BLaER1 (cell line): ENCODE measurements around the gene ZBTB11.

ENCODE experiments used
- H3K27ac ChIP-seq: shearing (Covaris generic); formaldehyde crosslinking; 2 replicates; pipeline ENCODE4 v1.8.1; 2022
- H3K27me3 ChIP-seq: shearing (Covaris generic); formaldehyde crosslinking; 2 replicates; pipeline ENCODE4 v1.8.1; 2022
- H3K36me3 ChIP-seq: shearing (Covaris generic); formaldehyde crosslinking; 2 replicates; pipeline ENCODE4 v1.8.1; 2022
- H3K4me1 ChIP-seq: shearing (Covaris generic); formaldehyde crosslinking; 2 replicates; pipeline ENCODE4 v1.8.1; 2022
- H3K4me2 ChIP-seq: shearing (Covaris generic); formaldehyde crosslinking; 2 replicates; pipeline ENCODE4 v1.8.1; 2022
- H3K4me3 ChIP-seq: shearing (Covaris generic); formaldehyde crosslinking; 2 replicates; pipeline ENCODE4 v1.8.1; 2022
- H3K9ac ChIP-seq: shearing (Covaris generic); formaldehyde crosslinking; 2 replicates; pipeline ENCODE4 v1.8.1; 2022
- H3K9me3 ChIP-seq: shearing (Covaris generic); formaldehyde crosslinking; 2 replicates; pipeline ENCODE4 v1.8.1; 2022
- H4K20me1 ChIP-seq: shearing (Covaris generic); formaldehyde crosslinking; 2 replicates; pipeline ENCODE4 v1.8.1; 2022
- Cebpa-rat ChIP-seq: shearing (Covaris generic); IDR thresholded peaks from 2 replicates; pipeline ENCODE4 v1.8.1; 2022

ZBTB11 gene

GRCh38 chr3:101675709-101676215 lies 1.2 kb downstream of the ZBTB11 start:
- Histone ChIP-seq H3K9me3 (no peaks in the 10 kb centered on the region), H3K9ac (peak overlapping the region; percentile 98), H3K27ac (peak overlapping the region; percentile 94; the same call in 1 of the 2 replicates), H3K4me3 (peak overlapping the region; percentile 89), H3K4me1 (peaks cover 34% of the 10 kb centered on the region), H4K20me1 (peaks cover 56% of the 10 kb centered on the region), H3K27me3 (no peaks in the 10 kb centered on the region), H3K4me2 (peak overlapping the region; percentile 70), H3K36me3 (peaks cover 31% of the 10 kb centered on the region)
- TF ChIP-seq Cebpa-rat = no peak

DNA sequence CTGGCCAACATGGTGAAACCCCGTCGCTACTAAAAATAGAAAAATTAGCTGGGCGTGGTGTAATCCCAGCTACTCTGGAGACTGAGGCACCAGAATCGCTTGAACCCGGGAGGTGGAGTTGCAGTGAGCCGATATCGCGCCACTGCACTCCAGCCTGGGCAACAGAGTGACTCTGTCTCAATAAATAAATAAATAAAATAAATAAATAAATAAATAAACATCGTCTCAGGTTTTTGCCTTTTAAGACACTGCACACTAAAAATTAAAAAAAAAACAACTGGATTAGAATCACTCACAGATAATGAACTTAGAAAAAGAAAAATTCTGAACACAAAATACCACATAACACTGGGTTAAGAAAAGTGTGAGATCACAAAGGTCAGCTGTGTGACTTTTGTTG lies 2.4 kb downstream of the ZBTB11 start:
- Histone ChIP-seq H3K4me1 (peaks cover 34% of the 10 kb centered on the region), H3K9ac (no peak overlapping the region), H3K4me2 (peak overlapping the region; percentile 70), H3K4me3 (no peak overlapping the region), H3K9me3 (no peaks in the 10 kb centered on the region), H4K20me1 (peaks cover 45% of the 10 kb centered on the region), H3K27me3 (no peaks in the 10 kb centered on the region), H3K36me3 (peaks cover 28% of the 10 kb centered on the region), H3K27ac (no peak overlapping the region)
- TF ChIP-seq Cebpa-rat = no peak

DNA sequence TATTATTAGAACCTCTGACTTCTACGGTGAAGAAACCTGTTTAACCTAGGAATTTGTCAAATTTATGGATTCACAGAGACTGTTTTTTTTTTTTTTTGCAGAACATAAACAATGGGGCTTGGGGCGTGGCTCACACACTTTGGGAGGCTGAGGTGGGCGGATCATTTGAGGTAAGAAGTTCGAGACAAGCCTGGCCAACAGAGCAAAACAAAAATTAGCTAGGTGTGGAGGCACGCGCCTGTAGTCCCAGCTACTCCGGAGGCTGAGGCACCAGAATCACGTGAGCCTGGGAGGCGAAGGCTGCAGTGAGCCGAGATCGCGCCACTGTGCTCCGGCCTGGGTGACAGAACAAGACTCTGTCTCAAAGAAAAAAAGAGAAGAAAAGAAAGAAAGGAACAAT lies 3.0 kb downstream of the ZBTB11 start:
- Histone ChIP-seq H3K27me3 (no peaks in the 10 kb centered on the region), H3K4me1 (peaks cover 34% of the 10 kb centered on the region), H3K9ac (no peak overlapping the region), H3K36me3 (peaks cover 33% of the 10 kb centered on the region), H3K27ac (no peak overlapping the region), H3K9me3 (no peaks in the 10 kb centered on the region), H3K4me2 (0 out of 2 replicates have a peak overlapping the region, but pooled peaks have one; percentile 70), H4K20me1 (peaks cover 45% of the 10 kb centered on the region), H3K4me3 (no peak overlapping the region)
- TF ChIP-seq Cebpa-rat = no peak

DNA sequence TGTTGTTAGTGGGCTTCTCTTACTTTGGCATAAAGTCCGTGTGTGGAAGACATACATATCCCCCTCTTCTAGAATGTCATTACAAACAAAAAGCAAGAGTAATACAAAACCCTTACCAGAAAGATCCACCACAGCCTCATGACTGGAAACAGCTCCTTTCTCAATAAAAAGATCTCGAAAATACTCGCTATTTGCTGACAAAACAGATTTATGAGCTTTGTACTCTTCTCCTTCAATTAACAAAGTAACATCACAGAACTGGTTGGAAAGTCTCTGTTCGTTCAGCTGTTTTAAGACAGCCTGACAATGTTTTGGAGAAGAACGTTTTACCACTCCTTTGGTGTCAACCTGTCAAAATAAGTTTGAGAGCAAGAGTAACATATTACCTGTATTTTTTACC lies 5.9 kb downstream of the ZBTB11 start:
- Histone ChIP-seq H3K27ac (no peak overlapping the region), H3K4me1 (peaks cover 22% of the 10 kb centered on the region), H3K9ac (no peak overlapping the region), H3K4me3 (no peak overlapping the region), H3K9me3 (no peaks in the 10 kb centered on the region), H3K27me3 (no peaks in the 10 kb centered on the region), H3K4me2 (no peak overlapping the region), H3K36me3 (peaks cover 58% of the 10 kb centered on the region), H4K20me1 (peaks cover 45% of the 10 kb centered on the region)
- TF ChIP-seq Cebpa-rat = no peak

GRCh38 chr3:101667844-101668243 lies 9.1 kb downstream of the ZBTB11 start:
- H3K4me2 ChIP-seq = no peak overlapping the region
- TF ChIP-seq Cebpa-rat = no peak
- no peaks in the 10 kb centered on the region for H3K9me3 ChIP-seq
- H3K27ac ChIP-seq = no peak overlapping the region
- H3K9ac ChIP-seq = no peak overlapping the region
- 0 out of 2 replicates have a peak, but pooled peaks cover under 1% of the 10 kb centered on the region for H3K4me1 ChIP-seq
- H4K20me1 ChIP-seq = peaks cover 14% of the 10 kb centered on the region
- peaks cover 90% of the 10 kb centered on the region for H3K36me3 ChIP-seq
- no peak overlapping the region for H3K4me3 ChIP-seq
- H3K27me3 ChIP-seq = no peaks in the 10 kb centered on the region

DNA sequence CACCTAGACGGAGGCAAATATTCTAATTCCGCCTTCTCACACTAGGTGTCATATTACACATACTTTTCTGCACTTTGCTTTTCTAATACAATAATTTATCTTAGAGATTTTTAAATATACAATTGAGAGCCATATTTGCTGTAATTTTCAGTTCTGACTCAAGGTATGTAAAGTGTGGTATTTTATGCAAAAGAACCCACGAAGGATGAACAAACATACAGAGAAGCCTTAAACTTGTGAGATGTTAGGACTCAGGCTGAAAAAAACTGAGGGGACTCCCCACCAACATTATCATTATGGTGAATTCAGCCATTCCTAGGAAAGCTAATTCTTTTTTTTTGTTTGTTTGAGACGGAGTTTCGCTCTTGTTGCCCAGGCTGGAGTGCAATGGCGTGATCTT lies 9.6 kb downstream of the ZBTB11 start:
- H3K4me3 ChIP-seq = no peak overlapping the region
- peaks cover 9% of the 10 kb centered on the region for H4K20me1 ChIP-seq
- no peak overlapping the region for H3K27ac ChIP-seq
- TF ChIP-seq Cebpa-rat = no peak
- H3K9ac ChIP-seq = no peak overlapping the region
- no peak overlapping the region for H3K4me2 ChIP-seq
- peaks cover 92% of the 10 kb centered on the region for H3K36me3 ChIP-seq
- no peaks in the 10 kb centered on the region for H3K9me3 ChIP-seq
- H3K4me1 ChIP-seq = no peaks in the 10 kb centered on the region
- H3K27me3 ChIP-seq = no peaks in the 10 kb centered on the region

- no peak overlapping the region for H3K4me3 ChIP-seq
- H3K4me1 ChIP-seq = no peaks in the 10 kb centered on the region
- peaks cover 91% of the 10 kb centered on the region for H3K36me3 ChIP-seq
- no peaks in the 10 kb centered on the region for H4K20me1 ChIP-seq
- no peak for TF ChIP-seq Cebpa-rat
- no peaks in the 10 kb centered on the region for H3K27me3 ChIP-seq
- H3K4me2 ChIP-seq = no peak overlapping the region
- H3K27ac ChIP-seq = no peak overlapping the region
- H3K9me3 ChIP-seq = no peaks in the 10 kb centered on the region
- H3K9ac ChIP-seq = no peak overlapping the region
Measured at GRCh38 chr3:101665851-101666250, 11.1 kb downstream of the ZBTB11 start.

DNA sequence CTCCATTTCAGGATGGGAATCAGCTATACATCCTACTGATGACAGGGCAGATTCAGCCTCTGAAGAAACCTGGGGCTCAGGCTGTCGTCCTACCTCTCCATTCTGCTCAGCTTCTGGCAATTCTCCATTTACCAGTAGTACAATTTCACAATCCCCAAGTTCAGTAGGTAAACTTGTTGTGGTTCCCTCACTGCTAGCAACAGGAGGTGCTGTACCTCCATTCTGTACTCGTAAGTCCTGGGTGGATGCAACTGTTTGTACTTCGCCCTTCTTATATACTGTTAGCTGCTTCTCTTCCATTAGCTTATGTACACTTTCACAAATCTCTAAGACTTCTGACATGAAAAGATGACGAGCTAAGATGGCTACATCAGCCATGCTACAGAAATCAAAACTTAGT lies 11.6 kb downstream of the ZBTB11 start:
- H3K27ac ChIP-seq = no peak overlapping the region
- no peak overlapping the region for H3K4me2 ChIP-seq
- no peaks in the 10 kb centered on the region for H3K27me3 ChIP-seq
- no peak for TF ChIP-seq Cebpa-rat
- H3K36me3 ChIP-seq = peaks cover 91% of the 10 kb centered on the region
- H3K4me3 ChIP-seq = no peak overlapping the region
- H4K20me1 ChIP-seq = no peaks in the 10 kb centered on the region
- H3K4me1 ChIP-seq = no peaks in the 10 kb centered on the region
- no peak overlapping the region for H3K9ac ChIP-seq
- no peaks in the 10 kb centered on the region for H3K9me3 ChIP-seq

DNA sequence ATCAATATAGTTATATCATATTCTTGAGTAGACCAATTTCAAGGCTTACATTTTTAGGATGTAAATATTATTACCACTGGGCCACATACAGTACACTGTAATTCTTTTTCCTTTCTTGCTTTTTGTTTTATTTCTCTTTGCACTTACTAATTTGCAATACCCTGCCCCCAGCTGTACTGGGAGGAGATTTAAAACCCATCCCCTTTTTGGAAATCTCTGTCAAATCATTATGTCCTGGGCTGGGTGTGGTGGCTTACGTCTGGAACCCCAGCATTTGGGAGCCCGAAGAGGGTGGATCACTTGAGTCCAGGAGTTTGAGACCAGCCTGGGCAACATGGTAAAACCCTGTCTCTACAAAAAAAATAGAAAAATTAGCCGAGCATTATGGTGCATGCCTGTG lies 16.2 kb downstream of the ZBTB11 start:
- Histone ChIP-seq H3K4me1 (no peaks in the 10 kb centered on the region), H3K27ac (no peak overlapping the region), H3K9me3 (no peaks in the 10 kb centered on the region), H3K36me3 (peaks cover 97% of the 10 kb centered on the region), H3K27me3 (no peaks in the 10 kb centered on the region), H3K9ac (no peak overlapping the region), H3K4me2 (no peak overlapping the region), H3K4me3 (no peak overlapping the region), H4K20me1 (no peaks in the 10 kb centered on the region)
- TF ChIP-seq Cebpa-rat = no peak

DNA sequence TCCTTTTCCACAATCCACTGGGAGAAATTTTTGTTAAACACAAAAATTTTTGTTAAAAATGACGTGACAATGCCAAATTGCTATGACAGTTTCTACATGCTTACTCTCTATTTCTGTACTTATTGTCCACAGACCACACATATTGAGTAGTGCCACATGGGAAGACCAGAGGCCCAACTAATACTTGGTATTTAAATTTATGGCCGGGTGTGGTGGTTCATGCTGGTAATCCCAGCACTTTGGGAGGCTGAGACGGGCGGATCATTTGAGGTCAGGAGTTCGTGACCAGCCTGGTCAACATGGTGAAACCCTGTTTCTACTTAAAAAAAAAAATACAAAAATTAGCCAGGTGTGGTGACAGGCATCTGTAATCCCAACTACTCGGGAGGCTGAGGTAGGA lies 20.3 kb downstream of the ZBTB11 start:
- H3K27me3 ChIP-seq = no peaks in the 10 kb centered on the region

GRCh38 chr3:101646726-101647125 lies 30.2 kb downstream of the ZBTB11 start:
- Histone ChIP-seq H3K9ac (no peak overlapping the region), H3K4me3 (no peak overlapping the region), H4K20me1 (no peaks in the 10 kb centered on the region), H3K36me3 (peaks cover 36% of the 10 kb centered on the region), H3K4me1 (0 out of 2 replicates have a peak, but pooled peaks cover 9% of the 10 kb centered on the region), H3K27me3 (no peaks in the 10 kb centered on the region), H3K9me3 (no peaks in the 10 kb centered on the region), H3K4me2 (no peak overlapping the region), H3K27ac (no peak overlapping the region)
- TF ChIP-seq Cebpa-rat = no peak

More for the DNA sequence above, 20.3 kb downstream of the ZBTB11 start:
- H3K4me2 ChIP-seq = no peak overlapping the region
- no peak overlapping the region for H3K4me3 ChIP-seq
- peaks cover 99% of the 10 kb centered on the region for H3K36me3 ChIP-seq
- TF ChIP-seq Cebpa-rat = no peak
- no peaks in the 10 kb centered on the region for H4K20me1 ChIP-seq
- no peak overlapping the region for H3K9ac ChIP-seq
- no peaks in the 10 kb centered on the region for H3K9me3 ChIP-seq
- no peaks in the 10 kb centered on the region for H3K4me1 ChIP-seq
- H3K27ac ChIP-seq = no peak overlapping the region
